H9 (cell line): ENCODE measurements around the gene HGS. TPM values are rescaled to one million over a fixed set of nuclear protein-coding genes. Genes with fewer than 3 reads are reported as not detected.

Experiments used
- DNase-seq: peaks from one replicate; pipeline ENCODE4 v3.0.0-alpha.2; 2017
- H2AFZ ChIP-seq: one replicate; pipeline ENCODE4 v1.6.1; 2013; ENCODE audit warnings: mild to moderate bottlenecking, low read length, control low read depth, moderate library complexity
- H2AK5ac ChIP-seq: 2 replicates; pipeline ENCODE4 v1.6.1; 2013; ENCODE audit warnings: low read length, control low read depth, mixed read lengths; ENCODE audit not compliant: insufficient read length
- H2BK120ac ChIP-seq: one replicate; pipeline ENCODE4 v1.6.1; 2013; ENCODE audit warnings: low read depth, mild to moderate bottlenecking, low read length, control low read depth, inconsistent platforms; ENCODE audit not compliant: poor library complexity, severe bottlenecking
- H2BK12ac ChIP-seq: 2 replicates; pipeline ENCODE4 v1.6.1; 2013; ENCODE audit warnings: low read length, control low read depth, mixed read lengths, low read depth; ENCODE audit not compliant: insufficient read length
- H2BK15ac ChIP-seq: 2 replicates; pipeline ENCODE4 v1.6.1; 2013; ENCODE audit warnings: low read depth, low read length, control low read depth
- H2BK20ac ChIP-seq: one replicate; pipeline ENCODE4 v1.6.1; 2013; ENCODE audit warnings: low read depth, mild to moderate bottlenecking, low read length, control low read depth, inconsistent platforms; ENCODE audit not compliant: poor library complexity, severe bottlenecking
- H2BK5ac ChIP-seq: 2 replicates; pipeline ENCODE4 v1.6.1; 2013; ENCODE audit warnings: low read length, control low read depth, mixed read lengths; ENCODE audit not compliant: insufficient read length
- H3K14ac ChIP-seq: 2 replicates; pipeline ENCODE4 v1.6.1; 2013; ENCODE audit warnings: low read length, control low read depth; ENCODE audit not compliant: insufficient read depth
- H3K18ac ChIP-seq: 2 replicates; pipeline ENCODE4 v1.6.1; 2013; ENCODE audit warnings: low read depth, mild to moderate bottlenecking, mixed read lengths, low read length, control low read depth; ENCODE audit not compliant: insufficient read length
- H3K23ac ChIP-seq: 2 replicates; pipeline ENCODE4 v1.6.1; 2013; ENCODE audit warnings: low read length, control low read depth, mixed read lengths, low read depth; ENCODE audit not compliant: insufficient read length
- H3K23me2 ChIP-seq: 2 replicates; pipeline ENCODE4 v1.6.1; 2013; ENCODE audit warnings: low read depth, mild to moderate bottlenecking, mixed read lengths, low read length, control low read depth; ENCODE audit not compliant: insufficient read length, poor library complexity, severe bottlenecking
- H3K27ac ChIP-seq: 2 replicates; pipeline ENCODE4 v1.5.1; 2013; ENCODE audit warnings: low read length, control low read depth, mixed read lengths, low read depth; ENCODE audit not compliant: insufficient read length
- H3K27me3 ChIP-seq: 2 replicates; pipeline ENCODE4 v1.6.1; 2013; ENCODE audit warnings: low read length, control low read depth, inconsistent platforms; ENCODE audit not compliant: insufficient read depth
- H3K4ac ChIP-seq: 2 replicates; pipeline ENCODE4 v1.6.1; 2013; ENCODE audit warnings: low read depth, mild to moderate bottlenecking, control low read depth, inconsistent platforms, low read length, moderate library complexity
- H3K4me1 ChIP-seq: 2 replicates; pipeline ENCODE4 v1.6.1; 2013; ENCODE audit warnings: low read length, control low read depth, inconsistent platforms; ENCODE audit not compliant: insufficient read depth
- H3K4me2 ChIP-seq: 2 replicates; pipeline ENCODE4 v1.6.1; 2013; ENCODE audit warnings: low read length, control low read depth, mixed read lengths; ENCODE audit not compliant: insufficient read length, insufficient read depth
- H3K56ac ChIP-seq: 2 replicates; pipeline ENCODE4 v1.6.1; 2013; ENCODE audit warnings: low read depth, mild to moderate bottlenecking, mixed read lengths, low read length, control low read depth; ENCODE audit not compliant: insufficient read length
- H3K79me1 ChIP-seq: 2 replicates; pipeline ENCODE4 v1.6.1; 2013; ENCODE audit warnings: low read depth, mild to moderate bottlenecking, moderate library complexity, low read length, control low read depth, inconsistent platforms; ENCODE audit not compliant: insufficient read depth, poor library complexity, severe bottlenecking
- H3K79me2 ChIP-seq: 2 replicates; pipeline ENCODE4 v1.6.1; 2013; ENCODE audit warnings: low read length, control low read depth, inconsistent platforms; ENCODE audit not compliant: insufficient read depth
- H3K9ac ChIP-seq: 2 replicates; pipeline ENCODE4 v1.6.1; 2013; ENCODE audit warnings: low read length, control low read depth, mixed read lengths; ENCODE audit not compliant: insufficient read length; ENCODE audit errors: extremely low read depth
- H3K9me3 ChIP-seq: one replicate; pipeline ENCODE4 v1.6.1; 2013; ENCODE audit warnings: low read depth, low read length, inconsistent platforms; ENCODE audit not compliant: control insufficient read depth
- H3T11ph ChIP-seq: one replicate; pipeline ENCODE4 v1.6.1; 2013; ENCODE audit warnings: mild to moderate bottlenecking, low read length, control low read depth, inconsistent platforms
- H4K20me1 ChIP-seq: one replicate; pipeline ENCODE4 v1.6.1; 2013; ENCODE audit not compliant: control insufficient read depth, insufficient read length, insufficient read depth
- H4K5ac ChIP-seq: 2 replicates; pipeline ENCODE4 v1.6.1; 2013; ENCODE audit warnings: low read depth, mild to moderate bottlenecking, mixed read lengths, low read length, control low read depth; ENCODE audit not compliant: insufficient read length
- H4K8ac ChIP-seq: replicated peaks from 2 replicates; pipeline ENCODE4 v1.6.1; 2013; ENCODE audit warnings: low read length, control low read depth, mixed read lengths, low read depth; ENCODE audit not compliant: insufficient read length
- H4K91ac ChIP-seq: 2 replicates; pipeline ENCODE4 v1.6.1; 2013; ENCODE audit warnings: low read depth, mild to moderate bottlenecking, moderate library complexity, mixed read lengths, low read length, control low read depth; ENCODE audit not compliant: insufficient read length
- H3K27ac Mint-ChIP-seq, 3 experiments: 2 replicates in 2 of 3; 3 replicates in 1 of 3; pipeline ENCODE4 v1.8.0; 2020 to 2021; ENCODE audit warnings: mixed read lengths in 3 of 3, mild to moderate bottlenecking in 1 of 3, moderate library complexity in 1 of 3
- H3K27me3 Mint-ChIP-seq: 2 replicates; pipeline ENCODE4 v1.8.0; 2021; ENCODE audit warnings: low read depth, mild to moderate bottlenecking, moderate library complexity, mixed read lengths
- H3K36me3 Mint-ChIP-seq, 3 experiments: 2 replicates in 2 of 3; 3 replicates in 1 of 3; pipeline ENCODE4 v1.8.0; 2020 to 2021; ENCODE audit warnings: low read depth in 3 of 3, mixed read lengths in 3 of 3; ENCODE audit not compliant: insufficient read depth in 1 of 3
- H3K4me1 Mint-ChIP-seq, 2 experiments: 2 replicates each; pipeline ENCODE4 v1.8.0; 2020; ENCODE audit warnings: mixed read lengths in 2 of 2
- H3K4me3 Mint-ChIP-seq, 2 experiments: 2 replicates in 1 of 2; 3 replicates in 1 of 2; pipeline ENCODE4 v1.8.0; 2020 to 2021; ENCODE audit warnings: mild to moderate bottlenecking in 2 of 2, mixed read lengths in 2 of 2, moderate library complexity in 1 of 2
- H3K9me3 Mint-ChIP-seq, 2 experiments: 2 replicates in 1 of 2; 3 replicates in 1 of 2; pipeline ENCODE4 v1.8.0; 2020; ENCODE audit warnings: mild to moderate bottlenecking in 2 of 2, mixed read lengths in 2 of 2, moderate library complexity in 1 of 2
- CTCF ChIP-seq: fragments of 200-600 bp; sonication (generic); conservative IDR thresholded peaks from 3 replicates; pipeline ENCODE4 v1.8.0; 2021; ENCODE audit warnings: antibody characterized with exemption, mild to moderate bottlenecking
- WGBS: extraction: QIAGEN DNeasy Blood & Tissue Kit; methylation state at CpG from one replicate; pipeline ENCODE4 v1.1.7; 2013; ENCODE audit warnings: missing lambda C conversion rate, low lambda C conversion rate, mixed read lengths; ENCODE audit not compliant: insufficient read length; ENCODE audit errors: extremely low coverage; 5-methylcytosine and 5-hydroxymethylcytosine counted together
- total RNA-seq: library from RNA; stranded (reverse); gene quantifications from 2 replicates; pipeline ENCODE4 v1.2.1, GENCODE V29; 2021

The HGS gene
- total RNA-seq, 1 experiment from 2014 or later, result 106 TPM

- no peaks in the 10 kb centered on the region for H3K27me3 ChIP-seq
- no peak overlapping the region for H2BK20ac ChIP-seq
- no peak overlapping the region for H3K27ac ChIP-seq
- H3K4me1 ChIP-seq, result no peaks in the 10 kb centered on the region
- H2BK120ac ChIP-seq, result no peak overlapping the region
- H3K56ac ChIP-seq, result no peak overlapping the region
- H2BK5ac ChIP-seq, result no peak overlapping the region
- no peaks in the 10 kb centered on the region for H3K23me2 ChIP-seq
- H3K27me3 Mint-ChIP-seq, result no peaks in the 10 kb centered on the region
- no peak overlapping the region for H3K4me2 ChIP-seq
- no peaks in the 10 kb centered on the region for H3K9me3 Mint-ChIP-seq
- no peak overlapping the region for H4K5ac ChIP-seq
- no CpG with 5 or more reads among the region's 17 CpGs for WGBS
- DNase-seq, result no peak
- H3K9ac ChIP-seq, result no peak overlapping the region
- H3K9me3 ChIP-seq, result no peaks in the 10 kb centered on the region
- H3K36me3 Mint-ChIP-seq, result peaks cover 37 to 74% (median 65%) of the 10 kb centered on the region in 3 experiments
- H3K4me3 Mint-ChIP-seq, result no peak overlapping the region
- no peak overlapping the region for H2BK12ac ChIP-seq
- no peak overlapping the region for H2AFZ ChIP-seq
- H3K79me1 ChIP-seq, result no peaks in the 10 kb centered on the region
- H4K91ac ChIP-seq, result no peak overlapping the region
- H3K27ac Mint-ChIP-seq, result no peak overlapping the region
- H3K14ac ChIP-seq, result no peak overlapping the region
- peaks cover 2% of the 10 kb centered on the region; the same call in 1 of the 2 replicates for H3K79me2 ChIP-seq
- no peak overlapping the region for H3T11ph ChIP-seq
- no peaks in the 10 kb centered on the region for H4K20me1 ChIP-seq
- H3K18ac ChIP-seq, result no peak overlapping the region
- no peak overlapping the region for H2AK5ac ChIP-seq
- no peak overlapping the region for H3K23ac ChIP-seq
- no peak overlapping the region for H3K4ac ChIP-seq
- H2BK15ac ChIP-seq, result no peak overlapping the region
- TF ChIP-seq CTCF, result no peak
- H3K4me1 Mint-ChIP-seq, result no peaks in the 10 kb centered on the region
- H4K8ac ChIP-seq, result no peak overlapping the region
Observed at GRCh38 chr17:81690549-81690948, 6.7 kb downstream of the HGS start.
